ENCODE measurements around the gene IMPDH1.

The IMPDH1 gene

GRCh38 chr7:128383776-128384175 lies 26.0 kb downstream of the IMPDH1 start:
- no peak overlapping the region for H3K4me3 ChIP-seq (ENCODE audit: low read depth, low read length)
- CTCF ChIA-PET, result interaction anchor here (1.2 to 13.2 kb wide), 7 partner anchors 14 to 42 kb away, joined by 3 to 690 read pairs (median 17); partner anchors contain the start of gene RBM28
- DNase-seq (ENCODE audit: low read depth, low spot score), result no peak
- no peak for TF ChIP-seq CTCF (IDR thresholded peaks at IDR 0.05; ENCODE audit: insufficient read depth, low read length, missing control alignments)
- POLR2A ChIA-PET, result no interaction called here

- ChIA-PET CTCF (interaction anchor here (0.9 to 13.2 kb wide), 10 partner anchors 8 to 45 kb away, joined by 3 to 690 read pairs (median 8); partner anchors contain the start of gene RBM28), POLR2A (no interaction called here)
- no peak for DNase-seq (ENCODE audit: low read depth, low spot score)
- H3K4me3 ChIP-seq (ENCODE audit: low read depth, low read length), result no peak overlapping the region
- TF ChIP-seq CTCF (IDR thresholded peaks at IDR 0.05; ENCODE audit: insufficient read depth, low read length, missing control alignments), result peak; percentile 49
These were observed 28.5 kb downstream of the IMPDH1 start for GRCh38 chr7:128381161-128381821.

- no peak overlapping the region for H3K4me3 ChIP-seq (ENCODE audit: low read depth, low read length)
- no peak for DNase-seq (ENCODE audit: low read depth, low spot score)
- TF ChIP-seq CTCF (IDR thresholded peaks at IDR 0.05; ENCODE audit: insufficient read depth, low read length, missing control alignments), result no peak
- POLR2A ChIA-PET, result no interaction called here
- CTCF ChIA-PET, result interaction anchor here (0.8 to 13.2 kb wide), 8 partner anchors 9 to 44 kb away, joined by 3 to 690 read pairs (median 12); partner anchors contain the start of gene RBM28
These were observed 29.2 kb downstream of the IMPDH1 start for GRCh38 chr7:128380483-128381106.

- POLR2A ChIA-PET, result no interaction called here
- CTCF ChIA-PET, result interaction anchor here (0.8 to 13.2 kb wide), 7 partner anchors 10 to 45 kb away, joined by 3 to 690 read pairs (median 7); partner anchors contain the start of gene RBM28
These were observed 29.8 kb downstream of the IMPDH1 start for GRCh38 chr7:128379900-128380479.

GRCh38 chr7:128378637-128379036 lies 31.1 kb downstream of the IMPDH1 start:
- DNase-seq (ENCODE audit: low read depth, low spot score), result no peak
- no peak for TF ChIP-seq CTCF (IDR thresholded peaks at IDR 0.05; ENCODE audit: insufficient read depth, low read length, missing control alignments)
- POLR2A ChIA-PET, result no interaction called here
- H3K4me3 ChIP-seq (ENCODE audit: low read depth, low read length), result no peak overlapping the region
- CTCF ChIA-PET, result interaction anchor here (0.7 to 12.4 kb wide), 6 partner anchors 8 to 34 kb away, joined by 3 to 176 read pairs (median 5); no protein-coding TSS in a partner anchor

More at GRCh38 chr7:128379900-128380479, 29.8 kb downstream of the IMPDH1 start:
- H3K4me3 ChIP-seq (ENCODE audit: low read depth, low read length), result no peak overlapping the region
- no peak for TF ChIP-seq CTCF (IDR thresholded peaks at IDR 0.05; ENCODE audit: insufficient read depth, low read length, missing control alignments)
- DNase-seq (ENCODE audit: low read depth, low spot score), result no peak

GRCh38 chr7:128376077-128376476 lies 33.7 kb downstream of the IMPDH1 start:
- no peak for DNase-seq (ENCODE audit: low read depth, low spot score)
- ChIA-PET CTCF (interaction anchor here (2.0 to 3.8 kb wide), 3 partner anchors 11 to 29 kb away, joined by 5 to 39 read pairs (median 11); no protein-coding TSS in a partner anchor), POLR2A (no interaction called here)
- no peak for TF ChIP-seq CTCF (IDR thresholded peaks at IDR 0.05; ENCODE audit: insufficient read depth, low read length, missing control alignments)
- H3K4me3 ChIP-seq (ENCODE audit: low read depth, low read length), result no peak overlapping the region
